B cell (primary cell): ENCODE data around the gene ICAM4.

Experiments
- EZH2 ChIP-seq: IDR thresholded peaks from 2 replicates; pipeline ENCODE4 v1.6.1; 2012; ENCODE audit warnings: borderline replicate concordance, low read depth, mild to moderate bottlenecking, moderate library complexity, low read length; ENCODE audit not compliant: insufficient read depth, poor library complexity, severe bottlenecking
- TF ChIP-seq, protein P1 (sequence below): fragments of 200-600 bp; IDR thresholded peaks from one replicate; pipeline ENCODE4 v1.8.0; 2022; ENCODE audit warnings: antibody characterized with exemption, mild to moderate bottlenecking

DNA sequence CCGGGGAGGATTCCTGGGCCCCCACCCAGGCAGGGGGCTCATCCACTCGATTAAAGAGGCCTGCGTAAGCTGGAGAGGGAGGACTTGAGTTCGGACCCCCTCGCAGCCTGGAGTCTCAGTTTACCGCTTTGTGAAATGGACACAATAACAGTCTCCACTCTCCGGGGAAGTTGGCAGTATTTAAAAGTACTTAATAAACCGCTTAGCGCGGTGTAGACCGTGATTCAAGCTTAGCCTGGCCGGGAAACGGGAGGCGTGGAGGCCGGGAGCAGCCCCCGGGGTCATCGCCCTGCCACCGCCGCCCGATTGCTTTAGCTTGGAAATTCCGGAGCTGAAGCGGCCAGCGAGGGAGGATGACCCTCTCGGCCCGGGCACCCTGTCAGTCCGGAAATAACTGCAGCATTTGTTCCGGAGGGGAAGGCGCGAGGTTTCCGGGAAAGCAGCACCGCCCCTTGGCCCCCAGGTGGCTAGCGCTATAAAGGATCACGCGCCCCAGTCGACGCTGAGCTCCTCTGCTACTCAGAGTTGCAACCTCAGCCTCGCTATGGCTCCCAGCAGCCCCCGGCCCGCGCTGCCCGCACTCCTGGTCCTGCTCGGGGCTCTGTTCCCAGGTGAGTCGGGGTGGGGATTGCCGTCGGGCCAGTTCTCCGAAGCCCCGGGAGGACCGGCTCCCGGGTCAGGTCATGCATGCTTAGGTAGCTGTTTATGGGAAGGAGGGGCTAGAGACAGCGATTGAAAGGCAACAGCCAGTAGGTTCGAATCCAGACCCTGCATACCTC is 15.9 kb upstream of the ICAM4 start, which contains the start of gene ICAM1:
- TF ChIP-seq, protein P1, sequence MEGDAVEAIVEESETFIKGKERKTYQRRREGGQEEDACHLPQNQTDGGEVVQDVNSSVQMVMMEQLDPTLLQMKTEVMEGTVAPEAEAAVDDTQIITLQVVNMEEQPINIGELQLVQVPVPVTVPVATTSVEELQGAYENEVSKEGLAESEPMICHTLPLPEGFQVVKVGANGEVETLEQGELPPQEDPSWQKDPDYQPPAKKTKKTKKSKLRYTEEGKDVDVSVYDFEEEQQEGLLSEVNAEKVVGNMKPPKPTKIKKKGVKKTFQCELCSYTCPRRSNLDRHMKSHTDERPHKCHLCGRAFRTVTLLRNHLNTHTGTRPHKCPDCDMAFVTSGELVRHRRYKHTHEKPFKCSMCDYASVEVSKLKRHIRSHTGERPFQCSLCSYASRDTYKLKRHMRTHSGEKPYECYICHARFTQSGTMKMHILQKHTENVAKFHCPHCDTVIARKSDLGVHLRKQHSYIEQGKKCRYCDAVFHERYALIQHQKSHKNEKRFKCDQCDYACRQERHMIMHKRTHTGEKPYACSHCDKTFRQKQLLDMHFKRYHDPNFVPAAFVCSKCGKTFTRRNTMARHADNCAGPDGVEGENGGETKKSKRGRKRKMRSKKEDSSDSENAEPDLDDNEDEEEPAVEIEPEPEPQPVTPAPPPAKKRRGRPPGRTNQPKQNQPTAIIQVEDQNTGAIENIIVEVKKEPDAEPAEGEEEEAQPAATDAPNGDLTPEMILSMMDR, result no peak
- no peak for TF ChIP-seq EZH2
